Esophagus (tissue), 2 donors: ENCODE data around the gene TNFRSF17. TPM values are rescaled to one million over a fixed set of nuclear protein-coding genes. Genes with fewer than 3 reads are reported as not detected.
A peak's percentile ranks its signal among the peaks of the same experiment; 100 is the strongest.
"Not testable (repeated sequence)": the region's sequence is repeated elsewhere in the genome, so short reads cannot be mapped to it uniquely, and the experiment has no call there.

Source experiments
- H3K27ac ChIP-seq, 2 donors: one replicate each; pipeline ENCODE4 v1.5.1; 2013; ENCODE audit warnings: low read depth in 2 of 2, mild to moderate bottlenecking in 2 of 2, inconsistent platforms in 1 of 2, low read length in 1 of 2, moderate library complexity in 1 of 2
- H3K27me3 ChIP-seq, 2 donors: one replicate each; pipeline ENCODE4 v1.6.1; 2013; ENCODE audit warnings: low read length in 2 of 2, control low read depth in 1 of 2, mild to moderate bottlenecking in 1 of 2; ENCODE audit not compliant: insufficient read depth in 2 of 2, control insufficient read depth in 1 of 2
- H3K36me3 ChIP-seq, 2 donors: one replicate each; pipeline ENCODE4 v1.6.1; 2013; ENCODE audit warnings: low read length in 1 of 2; ENCODE audit not compliant: control insufficient read depth in 2 of 2, insufficient read depth in 2 of 2
- H3K4me1 ChIP-seq, 2 donors: one replicate each; pipeline ENCODE4 v1.6.1; 2013; ENCODE audit warnings: low read length in 1 of 2; ENCODE audit not compliant: control insufficient read depth in 2 of 2, insufficient read depth in 2 of 2
- H3K4me3 ChIP-seq, 2 donors: one replicate each; pipeline ENCODE4 v1.5.1; 2013; ENCODE audit warnings: low read length in 2 of 2, mild to moderate bottlenecking in 2 of 2, low read depth in 1 of 2, moderate library complexity in 1 of 2
- H3K9me3 ChIP-seq, 2 donors: one replicate each; pipeline ENCODE4 v1.6.1; 2013; ENCODE audit warnings: mild to moderate bottlenecking in 2 of 2, low read depth in 1 of 2, low read length in 1 of 2, moderate library complexity in 1 of 2; ENCODE audit not compliant: control insufficient read depth in 2 of 2, insufficient read depth in 1 of 2
- WGBS, 2 donors: extraction: QIAGEN DNeasy Blood & Tissue Kit; methylation state at CpG; one replicate each; pipeline ENCODE4 v1.1.7; 2013; 5-methylcytosine and 5-hydroxymethylcytosine counted together
- polyA plus RNA-seq, 2 donors: library from polyadenylated mRNA; stranded (reverse); fragments of 200-250 nt; gene quantifications; one replicate each; pipeline ENCODE4 v1.2.3, GENCODE V29; 2013
- donor health status: healthy with polysubstance abuse.
- donor health status: Bipolar disorder and iron deficiency.

The TNFRSF17 gene
- polyA plus RNA-seq = under 1 TPM; 0.08 to 0.12 TPM

- WGBS, 2 donors = 55 to 62% methylated on average over 9 of the region's 9 CpGs
- Histone ChIP-seq H3K4me3 (no peak within 1 kb of the TSS), H3K27me3 (no peaks in the 10 kb centered on the region), H3K9me3 (no peaks in the 10 kb centered on the region), H3K27ac (no peak within 1 kb of the TSS), H3K36me3 (no peaks in the 10 kb centered on the region), H3K4me1 (no peaks in the 10 kb centered on the region)
Observed at GRCh38 chr16:11964761-11965551, at the start of gene TNFRSF17. Gene TNFRSF17, plus strand, starts transcription at chr16:11965210. Its CDS starts 115 bp downstream, at chr16:11965325.

GRCh38 chr16:11915644-11916523, 49.1 kb upstream of the TNFRSF17 start, which contains the start of gene GSPT1:
Gene GSPT1, minus strand, starts transcription at chr16:11915956. Its CDS starts 236 bp downstream, at chr16:11915720.
- Histone ChIP-seq H3K27me3 (no peaks in the 10 kb centered on the region), H3K36me3 (no peaks in the 10 kb centered on the region), H3K4me1 (peaks cover 0 to under 1% of the 10 kb centered on the region in 2 donors), H3K4me3 (peak within 1 kb of the TSS; percentile 74 to 100), H3K9me3 (no peaks in the 10 kb centered on the region), H3K27ac (peak within 1 kb of the TSS; percentile 90 to 97)
- 1% methylated on average over 68 to 84 of the region's 84 CpGs for WGBS, 2 donors

GRCh38 chr16:11916524-11917285, 48.3 kb upstream of the TNFRSF17 start:
- Histone ChIP-seq H3K4me3 (peak overlapping the region; percentile 37 to 47), H3K27ac (peak overlapping the region; percentile 89 to 90), H3K9me3 (no peaks in the 10 kb centered on the region), H3K4me1 (no peaks in the 10 kb centered on the region), H3K27me3 (no peaks in the 10 kb centered on the region), H3K36me3 (no peaks in the 10 kb centered on the region)
- 37 to 38% methylated on average over 13 of the region's 13 CpGs for WGBS, 2 donors

GRCh38 chr16:11924046-11924445, 41.0 kb upstream of the TNFRSF17 start:
- not testable (repeated sequence) for H3K9me3 ChIP-seq, H3K27ac ChIP-seq, H3K4me1 ChIP-seq, H3K36me3 ChIP-seq, H3K27me3 ChIP-seq, H3K4me3 ChIP-seq
- 56 to 64% methylated on average over 10 of the region's 10 CpGs for WGBS, 2 donors

GRCh38 chr16:11927350-11927749, 37.7 kb upstream of the TNFRSF17 start:
- H3K9me3 ChIP-seq, H3K27me3 ChIP-seq, H3K36me3 ChIP-seq, H3K4me3 ChIP-seq, H3K27ac ChIP-seq, H3K4me1 ChIP-seq: not testable (repeated sequence)
- 84 to 87% methylated on average over 13 of the region's 13 CpGs for WGBS, 2 donors

GRCh38 chr16:11941945-11942344, 23.1 kb upstream of the TNFRSF17 start, which contains the start of gene NPIPB2:
Gene NPIPB2, minus strand, starts transcription at chr16:11942045. Its CDS starts 0 bp downstream, at chr16:11942045.
- not testable (repeated sequence) for H3K27me3 ChIP-seq, H3K27ac ChIP-seq, H3K4me1 ChIP-seq, H3K4me3 ChIP-seq, H3K9me3 ChIP-seq, H3K36me3 ChIP-seq
- 74 to 96% methylated on average over 2 to 3 of the region's 4 CpGs for WGBS, 2 donors

- H3K4me3 ChIP-seq = no peak overlapping the region
- no peaks in the 10 kb centered on the region for H3K27me3 ChIP-seq
- no peak overlapping the region for H3K27ac ChIP-seq
- H3K4me1 ChIP-seq = no peaks in the 10 kb centered on the region
- WGBS, 2 donors = 74 to 79% methylated on average over 3 of the region's 3 CpGs
- H3K9me3 ChIP-seq = no peaks in the 10 kb centered on the region
- H3K36me3 ChIP-seq = no peaks in the 10 kb centered on the region
Observed at GRCh38 chr16:11946433-11946832, 18.6 kb upstream of the TNFRSF17 start.

- H3K27ac ChIP-seq = no peak overlapping the region
- H3K36me3 ChIP-seq = no peaks in the 10 kb centered on the region
- 59 to 71% methylated on average over 5 of the region's 5 CpGs for WGBS, 2 donors
- H3K27me3 ChIP-seq = no peaks in the 10 kb centered on the region
- no peaks in the 10 kb centered on the region for H3K9me3 ChIP-seq
- H3K4me3 ChIP-seq = no peak overlapping the region
- H3K4me1 ChIP-seq = no peaks in the 10 kb centered on the region
Observed at GRCh38 chr16:11948819-11949218, 16.2 kb upstream of the TNFRSF17 start.

- no peaks in the 10 kb centered on the region for H3K27me3 ChIP-seq
- H3K9me3 ChIP-seq = no peaks in the 10 kb centered on the region
- H3K4me1 ChIP-seq = no peaks in the 10 kb centered on the region
- no peak overlapping the region for H3K27ac ChIP-seq
- H3K4me3 ChIP-seq = no peak overlapping the region
- H3K36me3 ChIP-seq = no peaks in the 10 kb centered on the region
- WGBS, 2 donors = 14 to 17% methylated on average over 4 of the region's 4 CpGs
Observed at GRCh38 chr16:11949527-11949926, 15.5 kb upstream of the TNFRSF17 start.
